GM21529 (cell line): ENCODE data around the gene GGT1.
A peak's percentile ranks its signal among the peaks of the same experiment; 100 is the strongest.
"Not testable (repeated sequence)": the region's sequence is repeated elsewhere in the genome, so short reads cannot be mapped to it uniquely, and the experiment has no call there.

ENCODE experiments used
- ATAC-seq: cut with Tn5 transposase; IDR thresholded peaks from one replicate; pipeline ENCODE4 v1.9.1; 2021; ENCODE audit not compliant: unreplicated experiment

GGT1 gene

DNA sequence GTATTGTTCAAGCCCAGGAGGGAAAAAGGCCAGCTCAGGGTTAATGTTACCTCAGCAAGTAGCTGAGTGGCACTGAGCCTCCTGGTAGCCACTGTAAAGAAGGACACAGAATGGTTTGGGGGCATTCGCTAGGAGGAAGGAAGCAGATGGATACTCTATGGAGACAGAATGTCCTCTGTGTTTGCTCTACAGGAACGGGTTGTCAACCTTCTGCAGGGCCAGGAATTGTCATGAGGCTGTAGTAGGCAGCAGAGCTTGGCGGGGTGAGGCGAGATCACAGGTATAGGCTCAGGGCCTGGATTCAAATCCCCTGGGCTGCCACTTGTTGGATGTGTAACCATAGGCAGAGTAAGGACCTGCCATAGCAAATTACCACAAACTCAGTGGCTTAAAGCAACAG, 7.1 kb upstream of the GGT1 start:
- ATAC-seq = no peak

DNA sequence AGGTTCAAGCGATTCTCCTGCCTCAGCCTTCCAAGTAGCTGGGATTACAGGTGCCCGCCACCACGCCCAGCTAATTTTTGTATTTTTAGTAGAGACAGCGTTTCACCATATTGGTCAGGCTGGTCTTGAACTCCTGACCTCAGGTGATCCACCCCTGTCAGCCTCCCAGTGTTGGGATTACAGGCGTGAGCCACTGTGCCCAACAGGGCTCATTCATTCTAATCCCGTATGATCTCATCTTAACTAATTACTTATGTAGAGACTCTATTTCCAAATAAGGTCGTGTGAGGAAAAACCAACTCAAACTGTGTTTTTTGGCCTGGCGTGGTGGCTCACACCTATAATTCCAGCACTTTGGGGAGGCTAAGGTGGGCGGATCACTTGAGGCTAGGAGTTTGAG, 5.9 kb upstream of the GGT1 start:
- not testable (repeated sequence) for ATAC-seq

DNA sequence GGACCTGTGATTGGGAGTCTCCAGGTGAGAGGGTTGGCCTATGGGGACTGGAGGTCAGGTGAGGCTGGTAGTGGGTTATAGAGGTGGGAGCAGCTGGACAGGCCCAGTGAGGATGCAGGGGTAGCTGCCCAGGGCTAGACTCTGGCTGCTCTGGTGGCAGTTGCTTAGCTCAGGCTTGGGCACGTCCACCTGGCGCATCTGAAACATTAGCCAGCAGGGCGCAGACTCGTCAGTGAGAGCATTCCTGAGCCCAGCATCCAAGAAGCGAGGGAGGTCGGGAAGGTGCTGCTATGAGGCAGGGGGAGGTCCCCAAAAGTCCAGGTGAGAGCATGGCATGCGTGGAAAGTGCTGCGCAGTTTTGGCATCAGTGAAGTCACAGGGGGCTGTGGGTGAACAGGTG, 3.5 kb upstream of the GGT1 start:
- no peak for ATAC-seq

DNA sequence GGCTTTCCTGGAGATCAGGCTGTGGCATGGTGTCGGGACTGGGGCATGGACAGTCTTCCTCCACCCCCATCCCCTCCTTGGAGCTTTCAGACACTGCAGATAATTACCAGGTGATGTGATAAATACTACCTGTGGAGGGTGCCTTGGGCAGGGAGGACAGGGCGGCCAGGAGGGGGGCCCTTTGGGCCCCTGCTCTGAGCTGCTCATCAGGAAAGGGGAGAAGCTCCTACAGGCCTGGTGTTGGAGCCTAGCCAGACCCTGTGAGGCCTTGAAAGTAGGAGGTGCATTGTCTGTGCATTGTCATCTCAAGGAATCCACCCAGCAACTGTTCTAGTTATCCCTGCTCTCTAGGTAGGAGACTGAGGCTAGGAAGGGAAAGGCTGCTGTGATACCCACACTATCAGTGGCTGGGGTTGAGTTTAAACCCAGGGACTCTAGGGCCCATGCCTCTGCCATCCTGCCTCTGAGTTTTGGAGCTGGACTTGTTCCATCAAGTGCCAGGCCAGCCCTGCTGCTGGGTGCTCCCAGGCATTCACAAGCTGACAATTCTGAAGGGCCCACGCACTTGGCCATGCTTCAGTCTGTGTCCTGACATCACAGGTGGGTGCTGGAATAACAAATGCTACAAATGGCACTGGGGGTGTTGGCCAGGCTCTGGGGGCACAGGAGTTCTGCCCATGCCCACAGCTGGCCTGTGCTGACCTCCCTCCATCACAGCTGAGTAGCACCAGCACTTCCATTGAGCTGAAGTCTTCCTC, 2.9 kb upstream of the GGT1 start:
- not testable (repeated sequence) for ATAC-seq

DNA sequence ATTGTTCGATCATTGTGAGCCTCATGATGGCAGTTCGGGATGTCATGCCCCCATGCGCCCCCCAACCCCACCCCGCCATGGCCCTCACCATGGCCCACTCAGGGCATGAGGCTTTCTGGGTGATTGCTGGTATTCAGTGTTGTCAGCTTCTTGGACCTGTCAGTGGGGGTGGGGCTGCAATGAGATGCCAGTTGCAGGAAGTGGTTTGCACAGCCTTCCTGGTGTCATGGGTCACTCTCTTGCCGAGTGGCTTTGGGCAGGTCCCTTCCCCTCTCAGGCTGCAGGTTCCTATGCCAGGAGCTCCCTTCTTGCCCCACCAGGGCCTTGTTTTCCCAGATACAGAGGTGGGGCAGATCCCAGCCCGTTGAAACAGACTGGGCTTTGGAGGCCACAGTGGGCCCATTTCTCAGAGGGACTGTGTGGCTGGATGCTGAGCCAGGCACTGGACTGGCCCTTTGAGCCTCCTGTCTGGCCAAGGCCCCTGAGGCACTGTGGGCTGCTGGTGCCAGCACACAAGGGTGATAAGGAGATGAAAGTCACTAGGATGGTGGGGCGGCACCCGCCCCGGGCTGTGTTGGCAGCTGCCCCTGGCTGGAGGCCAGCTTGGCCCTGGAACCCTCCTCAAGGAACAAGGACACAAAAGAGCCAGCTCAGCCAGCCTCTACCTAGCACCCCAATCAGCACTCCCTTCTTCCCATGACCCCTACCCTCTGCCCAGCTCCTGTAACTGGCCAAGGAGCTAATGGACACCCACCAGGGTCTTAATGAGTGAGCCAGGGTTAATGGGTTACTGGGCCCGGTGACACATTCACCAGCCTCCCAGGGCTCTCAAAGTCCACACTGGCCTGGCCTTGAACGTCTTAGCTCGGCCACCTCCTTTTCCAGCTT, 1.5 kb upstream of the GGT1 start:
- no peak for ATAC-seq

DNA sequence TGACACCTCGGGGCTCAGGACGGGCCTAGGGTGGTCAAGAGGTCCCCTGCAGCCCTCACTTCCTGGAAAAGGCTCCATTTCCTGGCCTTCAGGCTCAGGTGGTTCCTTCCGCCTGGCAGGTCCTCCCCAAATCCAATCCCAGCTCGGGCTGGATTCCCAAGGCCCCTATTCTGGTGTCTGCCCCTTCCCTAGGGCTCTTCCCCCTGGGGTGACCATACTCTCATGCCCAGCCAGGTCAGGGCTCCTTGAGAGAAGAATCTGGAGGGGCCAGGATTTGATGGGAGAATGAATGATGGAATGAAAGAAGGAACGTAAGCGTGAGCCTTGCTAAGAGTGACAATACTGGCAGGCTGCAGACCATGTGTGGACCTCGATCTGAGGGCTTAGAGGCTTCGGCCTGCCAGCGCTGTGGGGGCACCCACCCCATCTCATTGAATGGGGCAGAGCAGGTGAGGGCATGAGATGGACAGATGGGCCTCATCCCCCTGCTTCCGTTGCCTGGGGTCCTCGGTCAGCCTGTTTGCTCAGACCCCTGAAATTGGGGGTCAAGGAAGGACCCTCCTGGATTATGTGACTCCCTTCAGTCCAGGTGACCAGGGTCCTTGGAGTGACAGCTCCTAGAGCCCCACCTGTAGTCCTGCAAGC, 766 bp upstream of the GGT1 start:
- not testable (repeated sequence) for ATAC-seq

DNA sequence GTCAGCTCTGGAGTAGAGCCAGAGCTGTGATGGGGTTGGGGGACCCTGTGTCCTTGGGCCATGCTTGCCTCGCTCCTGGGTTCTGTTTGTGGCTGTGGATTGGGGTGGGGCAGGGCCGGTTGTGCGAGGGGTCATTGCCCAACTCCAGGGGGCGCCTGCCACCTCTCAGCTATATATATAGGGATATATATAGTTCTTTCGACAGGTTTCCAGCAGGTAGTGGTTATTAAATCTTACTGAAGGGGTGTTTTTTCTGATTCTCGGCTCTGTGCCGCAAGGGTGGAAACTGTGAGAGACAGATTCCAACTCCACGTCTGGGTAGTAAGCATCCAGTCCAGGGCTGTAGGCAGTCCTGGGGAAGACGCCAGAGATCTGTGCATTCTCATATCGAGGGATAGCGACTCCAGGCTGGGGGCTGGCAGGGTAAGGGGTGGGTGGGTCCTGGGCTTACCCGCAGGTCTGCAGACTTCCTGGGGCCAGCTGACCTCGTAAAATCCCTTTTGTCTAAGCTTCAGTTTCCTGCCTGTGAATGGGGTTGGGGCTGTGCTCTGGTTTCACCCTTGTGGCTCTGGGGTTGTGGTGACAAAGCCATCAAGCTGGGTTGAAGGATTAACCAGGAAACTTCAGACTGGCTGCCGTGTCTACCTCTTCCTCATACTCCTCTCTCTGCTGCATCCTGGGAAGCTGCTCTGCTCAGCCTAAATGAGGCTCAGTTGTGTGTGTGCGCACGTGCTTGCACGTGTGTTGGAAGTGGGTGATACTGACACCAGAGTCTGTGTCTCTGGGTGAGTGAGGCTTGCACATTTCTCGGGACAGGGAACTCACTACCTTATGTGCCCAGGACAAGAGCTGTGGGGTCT, 1.0 kb downstream of the GGT1 start:
- not testable (repeated sequence) for ATAC-seq

DNA sequence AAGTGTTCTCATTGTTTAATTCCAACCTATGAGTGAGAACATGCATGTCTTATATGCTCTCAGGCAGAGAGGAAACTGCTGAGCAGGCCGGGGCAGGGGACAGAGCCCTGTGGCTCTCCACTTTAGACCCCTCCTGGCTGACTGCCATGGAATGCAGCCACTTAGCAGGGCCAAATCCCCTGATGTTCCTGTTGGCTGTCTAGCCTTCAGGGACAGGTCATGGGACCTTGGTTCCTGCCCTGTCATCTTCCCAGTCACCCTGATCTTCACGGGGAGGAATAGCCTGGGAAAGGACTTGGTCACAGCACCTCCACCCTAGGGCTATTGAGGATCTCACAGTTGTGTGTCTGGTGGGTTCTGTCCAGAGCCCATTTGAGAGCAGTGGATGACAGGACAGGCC, 3.3 kb downstream of the GGT1 start:
- ATAC-seq = not testable (repeated sequence)

DNA sequence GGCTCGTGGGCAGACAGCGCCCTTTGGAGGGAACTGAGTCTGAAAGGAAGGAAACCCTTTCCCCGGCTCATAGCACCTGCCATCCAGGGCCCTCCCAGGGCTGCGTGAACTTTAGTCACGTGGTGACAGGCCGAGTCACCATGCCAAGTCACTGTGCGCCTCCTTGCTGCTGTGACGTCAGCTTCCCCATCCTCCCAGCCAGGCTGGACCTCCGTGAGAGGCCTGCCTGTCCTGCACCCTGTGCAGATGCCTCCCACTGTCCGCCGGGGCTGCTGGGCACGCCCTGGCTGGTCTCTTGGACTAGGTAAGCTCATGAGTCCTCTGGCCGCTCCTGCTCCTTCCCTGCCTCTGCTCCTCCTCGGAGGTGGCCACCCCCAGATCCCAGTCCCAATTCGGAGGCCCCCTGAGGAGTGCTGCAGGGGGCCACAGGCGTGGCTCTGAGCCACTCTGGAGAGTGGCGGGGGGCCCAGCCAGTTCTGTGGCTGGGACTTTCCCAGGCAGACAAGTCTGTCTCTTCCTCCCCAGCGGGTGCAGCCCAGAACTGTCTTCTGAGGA, 4.5 kb downstream of the GGT1 start:
- ATAC-seq = peak; percentile 81

DNA sequence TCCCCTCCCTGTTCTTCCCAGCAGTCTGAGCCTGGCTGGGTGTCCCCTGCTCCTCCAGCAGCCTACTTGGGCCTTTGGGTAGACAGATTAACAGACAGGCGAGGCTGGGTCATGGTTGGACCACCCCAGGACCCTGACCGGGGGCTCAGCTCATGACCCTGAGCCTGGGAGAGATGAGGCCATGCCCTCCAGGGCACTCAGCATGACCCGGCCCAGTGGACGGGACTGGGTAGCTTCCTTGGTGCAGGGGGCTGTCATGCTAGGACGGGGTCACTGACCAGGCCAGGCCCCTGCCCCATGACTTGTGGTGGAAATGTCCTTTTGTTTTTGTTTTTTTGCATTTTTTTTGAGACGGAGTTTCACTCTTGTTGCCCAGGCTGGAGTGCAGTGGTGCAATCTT, 5.3 kb downstream of the GGT1 start:
- not testable (repeated sequence) for ATAC-seq

DNA sequence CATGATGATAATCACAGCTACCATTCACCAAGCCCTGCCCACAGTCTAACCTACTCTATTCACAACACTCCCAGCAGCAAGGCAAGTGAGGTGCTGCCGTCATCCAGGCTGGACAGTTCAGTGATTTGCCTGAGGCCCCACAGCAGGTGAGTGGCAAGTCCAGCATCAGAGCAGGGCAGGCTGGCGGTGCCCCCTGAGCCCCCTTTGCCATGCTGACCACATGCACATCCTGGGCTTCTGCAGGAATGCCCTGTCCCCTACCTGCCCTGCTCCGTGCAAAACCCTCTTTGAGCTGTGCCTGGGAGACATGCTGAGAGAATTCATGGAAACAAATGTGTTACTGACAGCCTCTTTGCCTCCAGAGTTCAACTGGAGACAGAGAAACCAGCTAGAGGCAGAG, 6.9 kb downstream of the GGT1 start:
- ATAC-seq = not testable (repeated sequence)

DNA sequence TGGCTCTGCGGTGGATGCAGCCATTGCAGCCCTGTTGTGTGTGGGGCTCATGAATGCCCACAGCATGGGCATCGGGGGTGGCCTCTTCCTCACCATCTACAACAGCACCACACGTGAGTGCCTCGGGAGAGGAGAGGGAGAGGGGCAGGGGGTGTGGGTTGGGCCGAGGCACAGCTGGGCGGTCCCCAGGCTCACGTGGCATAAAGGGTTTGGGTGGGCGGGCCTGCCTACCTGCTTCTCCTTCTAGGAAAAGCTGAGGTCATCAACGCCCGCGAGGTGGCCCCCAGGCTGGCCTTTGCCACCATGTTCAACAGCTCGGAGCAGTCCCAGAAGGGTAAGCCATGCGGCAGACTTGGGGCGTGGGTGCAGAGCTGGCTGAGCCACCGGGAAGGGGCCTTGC, 11.8 kb downstream of the GGT1 start:
- ATAC-seq = not testable (repeated sequence)

DNA sequence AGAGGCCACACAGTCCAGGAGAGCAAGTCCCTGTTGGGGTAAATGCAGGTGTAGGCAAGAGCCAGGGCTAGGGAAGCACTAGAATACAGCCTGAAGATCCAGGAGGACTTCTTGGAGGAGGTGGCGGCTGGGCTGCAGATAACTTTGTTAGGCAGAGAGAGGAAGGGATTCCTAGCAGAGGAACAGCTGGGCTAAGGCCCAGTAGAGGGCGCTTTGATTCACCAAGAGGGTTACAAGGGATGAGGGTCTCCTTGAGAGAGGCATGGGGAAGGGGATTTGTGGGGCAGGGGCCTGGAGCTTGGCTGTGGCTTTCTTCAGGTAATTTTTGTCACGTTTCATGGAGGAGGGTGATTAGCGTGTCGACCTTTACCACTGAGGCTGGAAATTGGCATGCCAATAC, 18.3 kb downstream of the GGT1 start:
- ATAC-seq = not testable (repeated sequence)

DNA sequence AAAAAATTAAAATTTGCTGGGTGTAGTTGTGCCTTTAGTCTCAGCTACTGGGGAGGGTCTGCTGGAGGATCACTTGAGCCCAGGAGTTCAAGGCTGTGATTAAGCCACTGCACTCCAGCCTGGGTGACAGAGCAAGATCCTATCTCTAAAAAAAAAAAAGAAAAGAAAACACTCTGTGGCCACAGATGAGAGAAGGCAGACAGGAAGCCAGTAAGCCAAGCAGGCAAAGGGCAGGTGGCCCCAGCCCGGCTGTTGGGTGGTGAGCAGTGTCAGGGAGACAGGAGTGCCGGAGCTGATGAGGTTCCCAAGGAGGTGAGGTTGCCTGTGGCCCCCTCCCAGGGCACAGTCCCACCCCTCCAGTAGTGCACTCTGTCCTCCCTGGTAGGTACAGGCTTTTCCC, 19.6 kb downstream of the GGT1 start:
- ATAC-seq = not testable (repeated sequence)

DNA sequence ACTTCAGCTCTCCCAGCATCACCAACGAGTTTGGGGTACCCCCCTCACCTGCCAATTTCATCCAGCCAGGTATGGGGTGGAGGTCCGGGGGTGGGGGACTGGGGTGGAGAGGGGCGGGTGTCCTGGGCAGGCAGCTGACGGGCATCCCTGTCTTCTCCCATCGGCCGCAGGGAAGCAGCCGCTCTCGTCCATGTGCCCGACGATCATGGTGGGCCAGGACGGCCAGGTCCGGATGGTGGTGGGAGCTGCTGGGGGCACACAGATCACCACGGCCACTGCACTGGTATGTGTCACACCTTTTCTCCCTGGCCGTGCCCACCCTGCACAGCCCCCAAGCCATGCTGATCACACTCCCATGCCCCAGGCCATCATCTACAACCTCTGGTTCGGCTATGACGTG, 24.9 kb downstream of the GGT1 start:
- ATAC-seq = not testable (repeated sequence)

DNA sequence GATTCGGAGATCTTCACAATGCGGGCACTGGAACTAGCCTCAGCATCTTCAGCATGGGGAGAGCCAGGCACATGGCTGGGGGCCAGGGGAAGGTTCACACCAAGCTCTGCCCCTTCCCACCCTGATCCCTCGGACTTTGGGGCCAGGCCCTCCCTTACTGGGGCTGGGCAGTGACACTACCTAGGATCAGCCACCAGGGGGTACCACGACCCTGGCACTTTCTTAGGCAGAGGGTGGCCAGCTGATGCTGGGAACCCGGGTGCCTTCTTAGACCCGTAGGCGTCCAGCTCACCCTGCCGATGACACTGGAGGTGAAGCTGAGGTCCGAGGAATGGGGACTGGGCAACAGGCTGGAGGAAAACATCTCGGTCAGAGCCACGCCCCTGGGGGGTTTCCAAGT, 26.1 kb downstream of the GGT1 start:
- ATAC-seq = not testable (repeated sequence)

DNA sequence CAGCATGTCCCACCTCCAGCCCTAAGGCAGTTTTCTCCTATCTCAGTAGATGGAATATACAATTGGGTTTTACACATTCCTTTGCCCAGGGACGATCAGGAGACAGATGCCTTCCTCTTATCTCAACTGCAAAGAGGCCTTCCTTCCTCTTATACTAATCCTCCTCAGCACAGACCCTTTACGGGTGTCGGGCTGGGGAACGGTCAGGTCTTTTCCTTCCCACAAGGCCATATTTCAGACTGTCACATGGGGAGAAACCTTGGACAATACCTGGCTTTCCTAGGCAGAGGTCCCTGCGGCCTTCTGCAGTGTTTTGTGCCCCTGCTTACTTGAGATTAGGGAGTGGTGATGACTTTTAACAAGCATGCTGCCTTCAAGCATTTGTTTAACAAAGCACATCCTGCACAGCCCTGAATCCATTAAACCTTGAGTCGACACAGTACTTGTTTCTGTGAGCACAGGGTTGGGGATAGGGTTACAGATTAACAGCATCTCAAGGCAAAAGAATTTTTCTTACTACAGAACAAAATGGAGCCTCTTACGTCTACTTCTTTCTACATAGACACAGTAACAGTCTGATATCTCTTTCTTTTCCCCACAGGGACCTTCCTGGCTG, 27.9 kb downstream of the GGT1 start:
- not testable (repeated sequence) for ATAC-seq

DNA sequence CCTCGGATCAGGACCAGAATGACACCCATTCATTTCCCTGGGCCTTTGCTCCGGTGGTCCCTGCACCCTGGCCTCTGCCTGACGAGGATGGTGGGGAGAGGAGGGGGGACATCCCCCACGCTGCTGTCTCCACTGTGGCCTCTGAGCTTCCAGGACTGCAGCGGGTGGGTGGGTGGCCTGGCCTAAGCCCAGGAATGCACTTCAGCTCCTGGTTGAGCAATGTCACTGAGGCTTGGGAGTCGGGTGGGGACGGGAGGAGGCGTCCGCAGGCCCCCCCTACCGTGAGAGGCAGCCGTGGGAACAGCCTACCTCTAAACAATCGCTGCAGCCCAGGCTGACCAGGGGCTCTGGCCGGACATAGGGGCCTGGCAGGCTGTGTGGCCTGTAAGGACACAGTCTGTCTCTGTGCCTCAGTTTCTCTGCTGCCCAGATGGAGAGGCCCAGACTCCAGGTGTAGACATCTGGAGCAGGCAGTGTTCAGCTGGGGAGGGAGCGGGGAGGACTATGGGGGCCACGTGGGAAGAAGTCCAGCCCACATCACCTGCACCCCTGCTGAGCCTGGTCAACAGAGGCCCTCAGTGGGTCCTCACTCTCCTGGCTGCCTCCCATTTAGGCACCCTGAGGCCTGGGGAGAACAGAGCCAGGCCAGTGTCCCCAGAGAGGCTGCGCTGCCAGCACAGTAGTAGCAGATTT, 28.6 kb downstream of the GGT1 start:
- not testable (repeated sequence) for ATAC-seq

DNA sequence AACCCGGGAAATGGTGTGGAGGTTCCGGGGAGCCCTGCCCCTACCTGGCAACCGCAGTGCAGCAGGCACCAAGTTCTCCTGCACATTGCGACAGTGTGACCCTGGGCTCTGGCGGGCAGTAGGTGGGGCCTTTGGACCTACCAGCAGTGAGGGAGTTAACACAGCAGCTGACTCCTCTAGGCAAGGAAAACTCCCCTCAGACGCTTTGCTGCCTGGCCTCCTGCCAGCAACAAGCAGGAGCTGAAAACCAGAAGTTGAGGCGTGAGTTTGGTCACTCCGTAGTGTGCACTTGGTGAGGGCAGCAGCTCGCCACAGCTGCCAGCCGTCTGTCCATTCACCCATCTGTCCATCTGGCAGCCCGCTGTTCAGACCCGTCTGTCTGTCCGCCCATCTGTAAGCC, 29.6 kb downstream of the GGT1 start:
- ATAC-seq = not testable (repeated sequence)
